T47D (cell line): ENCODE data around the gene ZNF223.

Experiments
- DNase-seq, 2 experiments: peaks; one replicate each; pipeline versions ENCODE4 v3.0.0 to v3.0.0-alpha.2; 2011 to 2012; ENCODE audit warnings: low read depth in 1 of 2, low spot score in 1 of 2
- JUND ChIP-seq: IDR thresholded peaks from 2 replicates; pipeline ENCODE4 v1.6.1; 2012; ENCODE audit warnings: low read depth
- in situ Hi-C: cut with HindIII; loops from 2 replicates; pipeline ENCODE4 v1.10.0; 2016; ENCODE audit warnings: low sequenced_read_pairs, low pct_unique_long_range_greater_than_20kb

Gene ZNF223

GRCh38 chr19:44051650-44052402 is at the start of gene ZNF223:
TSS of gene ZNF223 (plus strand) at chr19:44052036. CDS start at chr19:44055177, 3,141 bp downstream.
- no peak for TF ChIP-seq JUND
- DNase-seq = peak; percentile 85 to 97
- in situ Hi-C loops = no loop called here

- no peak for TF ChIP-seq JUND
- in situ Hi-C loops = no loop called here
Measured at GRCh38 chr19:44002212-44002565, 49.6 kb upstream of the ZNF223 start.

GRCh38 chr19:44002566-44003460 is 49.0 kb upstream of the ZNF223 start, which contains the start of gene ZNF230:
TSS of gene ZNF230 (plus strand) at chr19:44002957. CDS start at chr19:44007079, 4,122 bp downstream.
- DNase-seq = peak; percentile 46 to 95
- in situ Hi-C loops = no loop called here
- no peak for TF ChIP-seq JUND

More at GRCh38 chr19:44002212-44002565, 49.6 kb upstream of the ZNF223 start:
- no peak for DNase-seq

GRCh38 chr19:44003461-44004009 is 48.3 kb upstream of the ZNF223 start:
- TF ChIP-seq JUND = no peak
- peak in 1 of 2 experiments; percentile 21 for DNase-seq
- in situ Hi-C loops = no loop called here

- DNase-seq = no peak
- in situ Hi-C loops = no loop called here
- TF ChIP-seq JUND = no peak
Measured at GRCh38 chr19:44005973-44006372, 45.9 kb upstream of the ZNF223 start.

GRCh38 chr19:44007473-44007872 is 44.4 kb upstream of the ZNF223 start:
- TF ChIP-seq JUND = no peak
- in situ Hi-C loops = no loop called here
- no peak for DNase-seq

- no peak for DNase-seq
- TF ChIP-seq JUND = no peak
- in situ Hi-C loops = no loop called here
Measured at GRCh38 chr19:44010468-44010867, 41.4 kb upstream of the ZNF223 start.

- no peak for TF ChIP-seq JUND
- DNase-seq = no peak
- in situ Hi-C loops = no loop called here
Measured at GRCh38 chr19:44019498-44019897, 32.3 kb upstream of the ZNF223 start.

GRCh38 chr19:44021221-44021620 is 30.6 kb upstream of the ZNF223 start:
- TF ChIP-seq JUND = no peak
- no peak for DNase-seq
- in situ Hi-C loops = no loop called here

- TF ChIP-seq JUND = no peak
- in situ Hi-C loops = no loop called here
- DNase-seq = no peak
Measured at GRCh38 chr19:44024900-44025216, 27.0 kb upstream of the ZNF223 start.

GRCh38 chr19:44025217-44025936 is 26.5 kb upstream of the ZNF223 start, which contains the start of gene ZNF222:
TSS of gene ZNF222 (plus strand) at chr19:44025379. CDS start at chr19:44025437, 58 bp downstream.
- peak; percentile 11 to 88 for DNase-seq
- no peak for TF ChIP-seq JUND
- in situ Hi-C loops = no loop called here

GRCh38 chr19:44026622-44027021 is 25.2 kb upstream of the ZNF223 start:
- no peak for DNase-seq
- in situ Hi-C loops = no loop called here
- TF ChIP-seq JUND = no peak
